K562 (cell line): ENCODE measurements around the gene PRICKLE3. TPM values are rescaled to one million over a fixed set of nuclear protein-coding genes. Genes with fewer than 3 reads are reported as not detected.
"Not testable (repeated sequence)": the region's sequence is repeated elsewhere in the genome, so short reads cannot be mapped to it uniquely, and the experiment has no call there.

ENCODE experiments used
- ATAC-seq: fragments of 200-7000 bp; cut with Tn5 transposase; 3 replicates; pipeline ENCODE4 v1.9.1; 2020; ENCODE audit warnings: moderate library complexity
- BruUV-seq: library from RNA; stranded (reverse); fragments of 400-500 nt; replicated peaks from 2 replicates; lab custom pipeline; 2021; lab: Mats Ljungman, UMichigan
- CTCF ChIA-PET: fragments of 300-600 bp; formaldehyde crosslinking; extraction: SDS; loops from one replicate; lab custom pipeline; 2021; ENCODE audit warnings: low intra/inter-chr PET ratio; lab: Yijun Ruan, JAX
- POLR2A ChIA-PET: fragments of 300-600, 350-650 bp; sonication (Branson Sonifier 250); formaldehyde crosslinking; extraction: SDS; loops from one replicate; lab custom pipeline; 2021; ENCODE audit warnings: antibody characterized with exemption, inconsistent platforms; lab: Yijun Ruan, JAX
- DNase-seq, 4 experiments: peaks; one replicate each; pipeline versions ENCODE4 v3.0.0 to v3.0.0-alpha.2; 2011 to 2018; ENCODE audit warnings: low spot score in 3 of 4, mixed read lengths in 3 of 4; ENCODE audit errors: extremely low read depth in 1 of 4
- FAIRE-seq: peaks from 2 replicates; lab custom pipeline; 2011; peaks lifted over from hg19 to GRCh38; lab: Jason Lieb, UNC
- H2AFZ ChIP-seq: 2 replicates; pipeline ENCODE4 v1.6.0; 2011; ENCODE audit warnings: low read depth, low read length, control low read depth, inconsistent platforms
- H3K27ac ChIP-seq: fragments of 200-600 bp; 3 replicates; pipeline ENCODE4 v1.8.0; 2011; ENCODE audit warnings: low read depth, mild to moderate bottlenecking, control low read depth, inconsistent platforms, low read length, moderate library complexity, mixed read lengths; ENCODE audit errors: extremely low read depth
- H3K27me3 ChIP-seq, 2 experiments: fragments of 300-600 bp in 1 of 2; 2 replicates in 1 of 2; 3 replicates in 1 of 2; pipeline versions ENCODE4 v1.6.0 to v1.8.0; 2011; ENCODE audit warnings: inconsistent platforms in 2 of 2, low read length in 2 of 2, mild to moderate bottlenecking in 1 of 2, mixed read lengths in 1 of 2, moderate library complexity in 1 of 2; ENCODE audit not compliant: control insufficient read depth in 2 of 2, insufficient read depth in 2 of 2
- H3K36me3 ChIP-seq: fragments of 300-600 bp; 3 replicates; pipeline ENCODE4 v1.8.0; 2011; ENCODE audit warnings: mild to moderate bottlenecking, low read length, inconsistent platforms; ENCODE audit not compliant: control insufficient read depth, insufficient read depth
- H3K4me1 ChIP-seq, 2 experiments: fragments of 200-600 bp in 1 of 2; replicated peaks in 1 of 2; 2 replicates in 1 of 2; 3 replicates in 1 of 2; pipeline versions ENCODE4 v1.5.1 to v1.8.0; 2011; ENCODE audit warnings: inconsistent platforms in 2 of 2, low read length in 2 of 2, mild to moderate bottlenecking in 1 of 2, mixed read lengths in 1 of 2, moderate library complexity in 1 of 2; ENCODE audit not compliant: control insufficient read depth in 2 of 2, insufficient read depth in 2 of 2
- H3K4me2 ChIP-seq: 2 replicates; pipeline ENCODE4 v1.6.1; 2011; ENCODE audit warnings: low read length, control low read depth, inconsistent platforms, mixed read lengths; ENCODE audit not compliant: insufficient read depth
- H3K4me3 ChIP-seq: fragments of 200-600 bp; sonication (generic), shearing (Covaris generic); 2 replicates; pipeline ENCODE4 v1.5.1; 2016; ENCODE audit warnings: control low read depth, inconsistent platforms
- H3K79me2 ChIP-seq: fragments of 200-600 bp; 3 replicates; pipeline ENCODE4 v1.8.0; 2011; ENCODE audit warnings: low read length, inconsistent platforms; ENCODE audit not compliant: control insufficient read depth, insufficient read depth
- H3K9ac ChIP-seq, 2 experiments: 2 replicates each; pipeline versions ENCODE4 v1.6.0 to v1.6.1; 2011; ENCODE audit warnings: low read depth in 2 of 2, low read length in 2 of 2, control low read depth in 1 of 2, inconsistent platforms in 1 of 2, mild to moderate bottlenecking in 1 of 2, mixed read lengths in 1 of 2; ENCODE audit not compliant: insufficient read depth in 1 of 2
- H3K9me1 ChIP-seq: one replicate; pipeline ENCODE4 v1.6.0; 2011; ENCODE audit warnings: inconsistent platforms, mild to moderate bottlenecking, low read length, moderate library complexity; ENCODE audit not compliant: control insufficient read depth, insufficient read depth
- H3K9me3 ChIP-seq: replicated peaks from 2 replicates; pipeline ENCODE4 v1.5.1; 2011; ENCODE audit warnings: low read depth, low read length, inconsistent platforms; ENCODE audit not compliant: control insufficient read depth, insufficient read depth
- H4K20me1 ChIP-seq: replicated peaks from 2 replicates; pipeline ENCODE4 v1.6.1; 2011; ENCODE audit warnings: low read length, inconsistent platforms, mixed read lengths; ENCODE audit not compliant: control insufficient read depth, insufficient read depth
- FOXM1 ChIP-seq, 2 experiments: fragments of 450-650 bp in 1 of 2; sonication (generic) in 1 of 2; formaldehyde crosslinking in 1 of 2; IDR thresholded peaks; 2 replicates each; pipeline versions ENCODE4 v1.6.1 to v1.9.0; 2017 to 2022; ENCODE audit warnings: low read depth in 2 of 2, mild to moderate bottlenecking in 2 of 2, missing genetic modification reagents in 1 of 2, moderate library complexity in 1 of 2
- KDM1A ChIP-seq, 2 experiments: fragments of 450-650 bp; IDR thresholded peaks; 2 replicates each; pipeline ENCODE4 v1.6.1; 2016; ENCODE audit warnings: mild to moderate bottlenecking in 2 of 2
- L3MBTL2 ChIP-seq: fragments of 450-650 bp; IDR thresholded peaks from 2 replicates; pipeline ENCODE4 v1.6.1; 2016; ENCODE audit warnings: mild to moderate bottlenecking, moderate library complexity
- MLLT1 ChIP-seq, 2 experiments: fragments of 450-650 bp; IDR thresholded peaks; 2 replicates each; pipeline ENCODE4 v1.6.1; 2016
- MNT ChIP-seq, 2 experiments: fragments of 450-650 bp; conservative IDR thresholded peaks; 2 replicates each; pipeline ENCODE4 v1.6.1; 2017; ENCODE audit warnings: mild to moderate bottlenecking in 2 of 2, moderate library complexity in 2 of 2
- NCOA1 ChIP-seq: fragments of 450-650 bp; IDR thresholded peaks from 2 replicates; pipeline ENCODE4 v1.6.1; 2016; ENCODE audit warnings: low read depth
- RAD21 ChIP-seq, 2 experiments: fragments of 250-450 bp in 1 of 2; fragments of 450-650 bp in 1 of 2; sonication (Bioruptor Pico) in 1 of 2; formaldehyde crosslinking in 1 of 2; IDR thresholded peaks in 1 of 2; conservative IDR thresholded peaks in 1 of 2; 2 replicates each; pipeline versions ENCODE4 v1.4.0 to v1.8.0; 2020 to 2022; ENCODE audit warnings: mild to moderate bottlenecking in 2 of 2, moderate library complexity in 1 of 2
- RNF2 ChIP-seq: sonication (generic); IDR thresholded peaks from 2 replicates; pipeline ENCODE4 v1.6.1; 2016
- SMAD4 ChIP-seq: fragments of 250-450 bp; sonication (Bioruptor Pico); conservative IDR thresholded peaks from 2 replicates; pipeline ENCODE4 v1.8.0; 2021; ENCODE audit warnings: inconsistent platforms, mild to moderate bottlenecking, moderate library complexity
- SMARCC2 ChIP-seq: fragments of 450-650 bp; IDR thresholded peaks from 2 replicates; pipeline ENCODE4 v1.6.1; 2017; ENCODE audit warnings: antibody characterized with exemption, moderate library complexity, mild to moderate bottlenecking, low read depth
- SRF ChIP-seq, 2 experiments: fragments of 250-450, 450-650 bp in 1 of 2; sonication (Bioruptor Pico) in 1 of 2; sonication (generic) in 1 of 2; formaldehyde crosslinking; IDR thresholded peaks; 2 replicates each; pipeline versions ENCODE4 v1.5.0 to v1.5.1; 2020 to 2022; ENCODE audit warnings: mild to moderate bottlenecking in 1 of 2, missing genetic modification reagents in 1 of 2
- TAF7 ChIP-seq: fragments of 450-650 bp; IDR thresholded peaks from 2 replicates; pipeline ENCODE4 v1.6.1; 2016; ENCODE audit warnings: missing genetic modification characterization, missing compliant biosample characterization
- TBL1XR1 ChIP-seq, 2 experiments: IDR thresholded peaks; 2 replicates each; pipeline ENCODE4 v1.6.1; 2012; ENCODE audit warnings: improper control_type of control experiment in 2 of 2, low read length in 2 of 2, mild to moderate bottlenecking in 1 of 2
- TRIM24 ChIP-seq, 2 experiments: fragments of 450-650 bp; IDR thresholded peaks; 2 replicates each; pipeline ENCODE4 v1.6.1; 2016
- VEZF1 ChIP-seq: fragments of 200-800 bp; sonication (Bioruptor generic); IDR thresholded peaks from 2 replicates; pipeline ENCODE4 v1.6.1; 2017; ENCODE audit warnings: missing genetic modification characterization, missing compliant biosample characterization
- ZBED1 ChIP-seq: IDR thresholded peaks from 2 replicates; pipeline ENCODE4 v1.6.1; 2014
- ZKSCAN8 ChIP-seq: fragments of 200-800 bp; sonication (Bioruptor generic); IDR thresholded peaks from 2 replicates; pipeline ENCODE4 v1.6.1; 2016; ENCODE audit warnings: missing genetic modification characterization, missing compliant biosample characterization
- WGBS: fragments of 100-300 bp; shearing (Covaris generic); methylation state at CpG from one replicate; pipeline ENCODE4 v1.1.6; 2016; ENCODE audit warnings: low coverage, mixed read lengths; ENCODE audit not compliant: insufficient coverage; ENCODE audit errors: missing lambda C conversion rate; 5-methylcytosine and 5-hydroxymethylcytosine counted together
- in situ Hi-C: fragments of 300-500 bp; cut with MboI; formaldehyde crosslinking; loops from 4 replicates; pipeline ENCODE4 v1.15.0; 2018; ENCODE audit warnings: inconsistent platforms, mixed read lengths
- intact Hi-C: fragments of 100-400 bp; cut with micrococcal nuclease; formaldehyde crosslinking; loops from 2 replicates; pipeline ENCODE4 v1.14.2; 2022
- polyA plus RNA-seq, 8 experiments: library from polyadenylated mRNA; depleted of rRNA in 4 of 8; stranded (reverse) in 5 of 8; unstranded in 3 of 8; fragments of >200 nt; fragmentation: Nextera tagmentation in 2 of 8; fragmentation: Illumina TruSeq in 1 of 8; extraction: Ambion mirVana in 2 of 8; extraction: Trizol in 1 of 8; gene quantifications; 2 replicates each; pipeline versions ENCODE4 v1.2.1 to v1.2.3, GENCODE V29; 2011 to 2014; ENCODE audit warnings: inconsistent platforms in 1 of 8, missing spikeins in 1 of 8
- total RNA-seq, 7 experiments: library from RNA; depleted of rRNA in 6 of 7; stranded (reverse); fragments of >200 nt in 6 of 7; fragmentation: Illumina TruSeq in 2 of 7; extraction: Trizol in 2 of 7; gene quantifications; 2 replicates each; pipeline versions ENCODE4 v1.2.1 to v1.2.3, GENCODE V29; 2011 to 2021; ENCODE audit warnings: low replicate concordance in 1 of 7

Gene PRICKLE3
- total and polyA plus RNA-seq, 9 of the 15 experiments (the other 6 are each of a cell fraction or from before 2014, with no cell fraction given), result 1.1 to 44.3 (median 14.0) TPM

- H3K4me1 ChIP-seq; H4K20me1 ChIP-seq; H3K9me3 ChIP-seq; H3K9me1 ChIP-seq; H3K27me3 ChIP-seq; CTCF ChIA-PET; in situ Hi-C loops; TF ChIP-seq FOXM1 (CRISPR knock-in tag; IDR thresholded peaks at IDR 0.05; ENCODE audit: low read depth): not testable (repeated sequence)
- Histone ChIP-seq H2AFZ (0 out of 2 replicates have a peak overlapping the region, but pooled peaks have one; percentile 14), H3K4me3 (peak overlapping the region; percentile 54), H3K79me2 (peaks cover 74% of the 10 kb centered on the region), H3K9ac (peak overlapping the region; percentile 95 to 97), H3K27ac (peak overlapping the region; percentile 98), H3K36me3 (peaks cover 43% of the 10 kb centered on the region), H3K4me2 (peak overlapping the region; percentile 94)
- WGBS, result 2% methylated on average over 20 of the region's 21 CpGs
- ATAC-seq (peak; percentile 73), DNase-seq (peak in 2 of 4 experiments; percentile 43 to 85), FAIRE-seq (peak; percentile 94)
- intact Hi-C loops, result loop anchor here (5.0 kb wide), 1 partner anchor 44 kb away; no protein-coding TSS in a partner anchor
- POLR2A ChIA-PET, result interaction anchor here (1.0 to 1.1 kb wide), 2 partner anchors 44 to 187 kb away, joined by 3 read pairs; no protein-coding TSS in a partner anchor
- TSS peak; percentile 40 for BruUV-seq
- TF ChIP-seq SRF (CRISPR knock-in tag; IDR thresholded peaks at IDR 0.05) (peak in 1 of 2 experiments; percentile 49; a peak in 1 of 4 replicates), L3MBTL2 (peak; percentile 86), VEZF1 (CRISPR knock-in tag) (peak; percentile 59), NCOA1 (peak; percentile 75), SMARCC2 (peak; percentile 56; the same call in 1 of the 2 replicates), SMAD4 (peak; percentile 90), RAD21 (CRISPR knock-in tag; conservative IDR thresholded peaks at IDR 0.05 in 1 of 2, IDR thresholded peaks at IDR 0.05 in 1 of 2) (0 out of 4 replicates have a peak, but pooled peaks of 1 of the 2 experiments have one; percentile 7), TAF7 (tag) (0 out of 2 replicates have a peak, but pooled peaks have one; percentile 46), TRIM24 (IDR thresholded peaks at IDR 0.05) (peak in 1 of 2 experiments; percentile 74; a peak in 2 of 4 replicates), ZBED1 (peak; percentile 49; the same call in 1 of the 2 replicates), ZKSCAN8 (peak; percentile 63; the same call in 1 of the 2 replicates), RNF2 (peak; percentile 86), TBL1XR1 (IDR thresholded peaks at IDR 0.05; ENCODE audit: low read length in 2 of 2) (peak in 1 of 2 experiments; percentile 71; a peak in 2 of 4 replicates), MLLT1 (IDR thresholded peaks at IDR 0.05) (peak in 1 of 2 experiments; percentile 86; a peak in 2 of 4 replicates), KDM1A (IDR thresholded peaks at IDR 0.05) (peak; percentile 28 to 46; a peak in 2 of 4 replicates), MNT (conservative IDR thresholded peaks at IDR 0.05) (peak; percentile 61 to 66; a peak in 3 of 4 replicates), FOXM1 (IDR thresholded peaks at IDR 0.05; ENCODE audit: low read depth) (peak; percentile 79)
These were observed 37.6 kb downstream of the PRICKLE3 start for GRCh38 chrX:49148390-49149100.
